ENCODE measurements around the gene ZPBP2.

Gene ZPBP2

GRCh38 chr17:39867880-39868553 is at the start of gene ZPBP2:
Gene ZPBP2 (plus strand): TSS chr17:39868202. CDS start chr17:39868355, 153 bp downstream.
- peaks cover 7% of the 10 kb centered on the region; the same call in 1 of the 2 replicates for H3K4me1 ChIP-seq (ENCODE audit: control insufficient read depth, insufficient read depth, low read length)
- H3K4me3 ChIP-seq (ENCODE audit: low read depth, low read length) = no peak within 1 kb of the TSS
- no peak within 1 kb of the TSS for H3K27ac ChIP-seq (ENCODE audit: extremely low read depth, low read depth, low read length)
- POLR2A ChIA-PET = no interaction called here
- no peaks in the 10 kb centered on the region for H3K9me3 ChIP-seq (ENCODE audit: control insufficient read depth, insufficient read depth, low read depth, low read length)
- no peak for TF ChIP-seq ZNF140 (tag by site-specific recombination; IDR thresholded peaks at IDR 0.05)
- no peak for TF ChIP-seq ZBTB26 (tag by site-specific recombination; optimal IDR thresholded peaks at IDR 0.05)
- TF ChIP-seq YY2 (tag by site-specific recombination; IDR thresholded peaks at IDR 0.05) = no peak
- no peak for TF ChIP-seq ZNF558 (tag by site-specific recombination; IDR thresholded peaks at IDR 0.05)
- TF ChIP-seq ZNF404 (tag by site-specific recombination; IDR thresholded peaks at IDR 0.05) = no peak
- CTCF ChIA-PET = interaction anchor here (0.6 kb wide), 1 partner anchor 154 kb away, joined by 3 read pairs; no protein-coding TSS in a partner anchor
- no peaks in the 10 kb centered on the region for H3K36me3 ChIP-seq (ENCODE audit: control insufficient read depth in 2 of 2, insufficient read depth in 1 of 2, low read length in 2 of 2)

- no peaks in the 10 kb centered on the region for H3K9me3 ChIP-seq (ENCODE audit: control insufficient read depth, insufficient read depth, low read depth, low read length)
- no peaks in the 10 kb centered on the region for H3K4me1 ChIP-seq (ENCODE audit: control insufficient read depth, insufficient read depth, low read length)
- TF ChIP-seq ZNF777 (tag by site-specific recombination; IDR thresholded peaks at IDR 0.05; ENCODE audit: borderline replicate concordance) (no peak), PRDM2 (tag by site-specific recombination; IDR thresholded peaks at IDR 0.05; ENCODE audit: borderline replicate concordance) (no peak), MEIS1 (CRISPR knock-in tag; IDR thresholded peaks at IDR 0.05; ENCODE audit: borderline replicate concordance) (no peak), ZNF830 (tag by site-specific recombination; IDR thresholded peaks at IDR 0.05; ENCODE audit: low read depth) (no peak), PRDM1 (tag by site-specific recombination; IDR thresholded peaks at IDR 0.05) (no peak), BCL11B (tag by site-specific recombination; IDR thresholded peaks at IDR 0.05; ENCODE audit: low read depth) (no peak)
- no peaks in the 10 kb centered on the region for H3K36me3 ChIP-seq (ENCODE audit: control insufficient read depth in 2 of 2, insufficient read depth in 1 of 2, low read length in 2 of 2)
- H3K4me3 ChIP-seq (ENCODE audit: low read depth, low read length) = no peak overlapping the region
- CTCF ChIA-PET = no interaction called here
- POLR2A ChIA-PET = no interaction called here
- H3K27ac ChIP-seq (ENCODE audit: extremely low read depth, low read depth, low read length) = no peak overlapping the region
Observed at GRCh38 chr17:39818358-39819000, 49.5 kb upstream of the ZPBP2 start.

GRCh38 chr17:39820541-39820940 is 47.5 kb upstream of the ZPBP2 start:
- no peak overlapping the region for H3K27ac ChIP-seq (ENCODE audit: extremely low read depth, low read depth, low read length)
- ChIA-PET POLR2A (no interaction called here), CTCF (interaction anchor here (0.5 to 1.5 kb wide), 6 partner anchors 87 to 200 kb away, joined by 3 to 7 read pairs (median 4); no protein-coding TSS in a partner anchor)
- no peak overlapping the region for H3K4me3 ChIP-seq (ENCODE audit: low read depth, low read length)
- no peaks in the 10 kb centered on the region for H3K4me1 ChIP-seq (ENCODE audit: control insufficient read depth, insufficient read depth, low read length)
- no peaks in the 10 kb centered on the region for H3K9me3 ChIP-seq (ENCODE audit: control insufficient read depth, insufficient read depth, low read depth, low read length)
- H3K36me3 ChIP-seq (ENCODE audit: control insufficient read depth in 2 of 2, insufficient read depth in 1 of 2, low read length in 2 of 2) = no peaks in the 10 kb centered on the region
- TF ChIP-seq ZNF768 (tag by site-specific recombination; IDR thresholded peaks at IDR 0.05) (no peak), ZNF138 (tag by site-specific recombination; IDR thresholded peaks at IDR 0.05; ENCODE audit: borderline replicate concordance) (no peak), ZNF23 (tag by site-specific recombination; IDR thresholded peaks at IDR 0.05; ENCODE audit: borderline replicate concordance) (no peak), SP7 (tag by site-specific recombination; IDR thresholded peaks at IDR 0.05) (no peak), ZNF350 (tag by site-specific recombination; IDR thresholded peaks at IDR 0.05) (no peak), ZSCAN4 (tag by site-specific recombination; IDR thresholded peaks at IDR 0.05) (no peak), CTCF (tag by site-specific recombination; IDR thresholded peaks at IDR 0.05) (no peak), ZNF610 (tag by site-specific recombination; IDR thresholded peaks at IDR 0.05; ENCODE audit: borderline replicate concordance) (no peak), MYNN (tag by site-specific recombination; IDR thresholded peaks at IDR 0.05; ENCODE audit: borderline replicate concordance) (no peak), ZNF416 (tag by site-specific recombination; IDR thresholded peaks at IDR 0.05) (no peak)
